Activated gamma-delta T cell treated with Interleukin-2 at 50 U/mL for 16 hours (primary cell): ENCODE results near the gene ZC3H14.
"Not testable (repeated sequence)": the region's sequence is repeated elsewhere in the genome, so short reads cannot be mapped to it uniquely, and the experiment has no call there.

Experiments
- DNase-seq: peaks from one replicate; pipeline ENCODE4 v3.0.0-alpha.2; 2020

Gene ZC3H14, protein sequence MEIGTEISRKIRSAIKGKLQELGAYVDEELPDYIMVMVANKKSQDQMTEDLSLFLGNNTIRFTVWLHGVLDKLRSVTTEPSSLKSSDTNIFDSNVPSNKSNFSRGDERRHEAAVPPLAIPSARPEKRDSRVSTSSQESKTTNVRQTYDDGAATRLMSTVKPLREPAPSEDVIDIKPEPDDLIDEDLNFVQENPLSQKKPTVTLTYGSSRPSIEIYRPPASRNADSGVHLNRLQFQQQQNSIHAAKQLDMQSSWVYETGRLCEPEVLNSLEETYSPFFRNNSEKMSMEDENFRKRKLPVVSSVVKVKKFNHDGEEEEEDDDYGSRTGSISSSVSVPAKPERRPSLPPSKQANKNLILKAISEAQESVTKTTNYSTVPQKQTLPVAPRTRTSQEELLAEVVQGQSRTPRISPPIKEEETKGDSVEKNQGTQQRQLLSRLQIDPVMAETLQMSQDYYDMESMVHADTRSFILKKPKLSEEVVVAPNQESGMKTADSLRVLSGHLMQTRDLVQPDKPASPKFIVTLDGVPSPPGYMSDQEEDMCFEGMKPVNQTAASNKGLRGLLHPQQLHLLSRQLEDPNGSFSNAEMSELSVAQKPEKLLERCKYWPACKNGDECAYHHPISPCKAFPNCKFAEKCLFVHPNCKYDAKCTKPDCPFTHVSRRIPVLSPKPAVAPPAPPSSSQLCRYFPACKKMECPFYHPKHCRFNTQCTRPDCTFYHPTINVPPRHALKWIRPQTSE

GRCh38 chr14:88562831-88563686, at the start of gene ZC3H14:
ZC3H14 (plus strand) TSS chr14:88563037; CDS start chr14:88563134, 97 bp downstream.
- peak; percentile 82 for DNase-seq

- DNase-seq, result no peak
These were observed 47.2 kb upstream of the ZC3H14 start for GRCh38 chr14:88515499-88516221.

DNA sequence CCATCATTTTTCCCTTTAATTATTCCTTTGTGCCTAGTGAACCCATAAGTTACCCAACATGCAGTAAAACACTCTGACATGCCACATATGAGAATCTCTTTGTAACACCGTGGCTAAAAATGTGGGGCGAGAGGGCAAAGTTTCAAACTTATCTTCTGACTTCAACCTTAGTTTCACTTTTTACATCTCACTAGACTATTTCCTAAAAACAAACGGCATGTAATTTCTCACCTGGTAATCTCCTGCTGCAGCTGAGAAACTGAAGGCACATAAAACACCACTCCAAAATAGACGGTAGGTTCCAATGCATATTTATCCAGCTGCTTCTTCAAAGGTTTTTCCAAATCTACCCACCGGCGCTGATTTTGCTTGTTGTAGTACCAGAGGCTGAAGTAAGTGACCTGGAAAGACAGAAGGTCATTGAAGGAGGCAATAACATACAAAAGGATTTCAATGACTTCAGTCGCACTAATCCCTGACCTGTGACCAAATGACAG, 45.9 kb upstream of the ZC3H14 start:
- no peak for DNase-seq

GRCh38 chr14:88518592-88519512, 44.0 kb upstream of the ZC3H14 start:
- DNase-seq, result no peak

- no peak for DNase-seq
These were observed 42.9 kb upstream of the ZC3H14 start for GRCh38 chr14:88519907-88520306.

DNA sequence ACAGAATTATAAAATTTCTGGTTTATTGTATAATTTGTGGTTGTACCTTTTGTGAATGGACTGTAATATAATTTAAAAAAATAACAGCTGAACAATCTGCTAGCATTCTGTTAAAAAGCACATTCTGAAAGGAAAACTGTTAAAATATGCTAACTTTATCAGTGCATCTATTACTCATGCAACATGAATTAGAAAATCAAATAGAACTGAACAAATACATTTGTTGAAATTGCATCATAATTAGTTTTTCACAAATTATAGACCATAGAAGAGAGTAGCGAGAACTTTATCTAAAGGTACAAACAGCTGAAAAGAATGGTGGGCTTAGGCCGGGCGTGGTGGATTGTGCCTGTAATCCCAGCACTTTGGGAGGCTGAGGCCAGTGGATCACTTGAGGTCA, 41.0 kb upstream of the ZC3H14 start:
- DNase-seq, result no peak

DNA sequence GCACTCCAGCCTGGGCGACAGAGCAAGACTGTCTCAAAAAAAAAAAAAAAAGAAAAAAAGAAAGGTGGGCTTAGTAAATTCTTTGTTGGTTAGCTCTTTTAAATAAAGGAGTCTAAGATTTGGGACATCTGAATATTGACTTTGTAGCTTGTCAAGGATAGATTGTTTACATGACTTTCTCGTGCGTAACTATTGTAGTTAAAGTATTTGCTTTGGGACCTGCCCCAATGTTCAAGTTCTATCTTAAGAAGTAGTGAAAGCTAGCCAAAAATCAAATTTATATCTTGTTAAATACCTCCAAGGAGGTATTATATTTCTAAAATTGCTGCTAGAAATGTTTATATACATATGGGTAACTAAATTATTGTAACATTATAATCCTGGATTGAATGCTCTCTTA, 40.4 kb upstream of the ZC3H14 start:
- DNase-seq, result no peak

DNA sequence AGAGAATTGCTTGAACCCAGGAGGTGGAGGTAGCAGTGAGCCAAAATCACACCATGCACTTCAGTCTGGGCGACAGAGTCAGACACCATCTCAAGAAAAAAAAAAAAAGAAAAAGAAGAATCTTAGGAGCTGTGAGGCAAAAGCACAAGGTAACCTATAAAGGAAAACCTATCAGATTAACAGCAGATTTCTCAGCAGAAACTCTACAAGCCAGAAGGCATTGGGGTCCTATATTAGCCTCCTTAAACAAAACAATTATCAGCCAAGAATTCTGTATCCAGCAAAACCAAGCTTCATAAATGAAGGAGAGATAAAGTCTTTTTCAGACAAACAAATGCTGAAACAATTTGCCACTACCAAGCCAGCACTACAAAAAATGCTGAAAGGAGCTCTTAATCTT, 32.9 kb upstream of the ZC3H14 start:
- not testable (repeated sequence) for DNase-seq

- DNase-seq, result no peak
These were observed 29.7 kb upstream of the ZC3H14 start for GRCh38 chr14:88533064-88533602.

- no peak for DNase-seq
These were observed 27.7 kb upstream of the ZC3H14 start for GRCh38 chr14:88535149-88535548.

DNA sequence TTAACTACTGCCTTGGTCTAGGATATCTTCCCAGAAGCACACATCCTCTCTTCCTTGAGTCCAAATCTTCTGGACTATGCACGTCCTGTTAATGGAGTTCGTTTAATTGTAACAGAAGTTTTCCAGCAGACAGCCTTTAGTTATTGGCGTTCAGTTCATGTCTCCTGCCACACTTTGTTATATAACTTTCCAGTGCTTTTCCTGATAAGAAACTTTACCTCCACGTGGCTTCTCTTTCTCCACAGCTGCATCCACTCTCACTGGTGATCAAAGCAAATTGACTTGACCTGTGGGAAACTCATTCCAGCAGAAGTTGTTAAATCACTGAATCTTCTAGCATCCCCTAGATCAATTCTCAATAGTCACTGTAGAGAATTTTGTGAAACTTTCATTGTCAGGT, 27.0 kb upstream of the ZC3H14 start:
- DNase-seq, result no peak

DNA sequence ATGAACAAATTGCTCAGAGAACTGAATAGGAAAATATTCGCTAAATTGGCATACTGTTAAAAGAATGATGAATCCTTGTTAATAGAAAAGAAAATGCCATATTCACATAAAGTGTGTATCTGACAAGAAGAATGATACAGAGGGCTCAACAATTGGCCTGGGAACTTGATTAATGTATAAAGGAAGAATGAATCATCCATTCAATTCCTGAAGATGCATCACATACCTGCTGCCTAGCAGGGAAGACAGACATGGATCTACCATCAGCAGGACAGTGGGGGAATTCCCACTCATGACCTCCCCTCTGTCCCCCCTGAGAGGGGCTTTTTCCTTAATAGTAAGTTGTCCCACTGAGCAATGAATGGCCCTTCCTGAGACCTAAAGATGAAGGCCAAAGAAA, 21.5 kb upstream of the ZC3H14 start:
- no peak for DNase-seq

GRCh38 chr14:88542857-88543795, 19.7 kb upstream of the ZC3H14 start:
- no peak for DNase-seq

- DNase-seq, result no peak
These were observed 17.6 kb upstream of the ZC3H14 start for GRCh38 chr14:88545256-88545655.

DNA sequence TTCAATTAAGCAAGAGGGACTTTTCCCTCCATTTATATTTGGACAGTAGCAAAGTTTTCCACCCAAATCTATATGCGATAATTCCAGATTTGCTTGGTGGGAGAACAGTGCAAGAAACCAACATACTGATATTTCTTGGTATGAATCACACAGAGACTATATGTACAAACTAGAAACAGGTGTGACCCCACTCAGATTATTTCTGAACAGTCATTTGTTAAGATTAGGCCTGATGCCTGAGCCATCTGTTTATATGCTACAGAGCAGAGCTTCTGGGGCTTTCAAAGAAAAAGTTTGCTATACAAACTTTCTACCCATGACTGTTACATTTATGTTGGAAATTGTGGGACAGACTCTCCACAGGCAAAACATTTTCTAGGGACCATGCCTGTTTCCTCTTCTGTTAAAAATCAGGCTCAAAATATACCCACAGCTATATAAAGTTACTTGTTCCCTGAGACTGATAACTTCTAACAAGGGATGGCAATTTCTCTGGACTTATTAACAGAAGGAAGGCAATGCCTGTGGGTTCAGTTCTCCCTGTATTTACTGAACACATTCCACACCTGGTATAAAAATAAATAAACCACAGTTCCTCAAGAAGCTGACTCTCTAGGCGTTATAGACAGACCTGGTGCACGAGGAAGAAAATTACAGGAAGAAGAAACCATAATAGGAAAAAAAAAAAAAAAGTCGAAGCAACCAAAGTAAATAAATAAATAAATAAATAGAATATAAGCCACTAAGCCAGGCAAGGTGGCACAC, 16.0 kb upstream of the ZC3H14 start:
- no peak for DNase-seq

DNA sequence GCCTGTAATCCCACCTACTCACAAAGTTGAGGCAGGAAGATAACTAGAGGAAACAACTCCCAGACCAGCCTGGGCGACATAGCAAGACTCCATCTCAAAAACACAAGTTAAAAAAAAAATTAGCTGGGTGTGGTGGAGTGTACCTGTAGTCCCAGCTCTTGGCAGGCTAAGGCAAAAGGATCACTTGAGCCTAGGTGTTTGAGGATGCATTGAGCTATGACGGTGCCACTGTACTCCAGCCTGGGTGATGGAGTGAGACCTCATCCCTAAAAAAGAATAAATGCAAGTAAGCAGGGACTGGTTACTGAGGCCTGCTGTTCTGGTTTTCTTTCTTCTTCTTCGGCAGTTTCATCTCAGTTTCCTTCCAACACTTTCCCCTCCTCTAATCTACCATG, 15.5 kb upstream of the ZC3H14 start:
- DNase-seq, result no peak

DNA sequence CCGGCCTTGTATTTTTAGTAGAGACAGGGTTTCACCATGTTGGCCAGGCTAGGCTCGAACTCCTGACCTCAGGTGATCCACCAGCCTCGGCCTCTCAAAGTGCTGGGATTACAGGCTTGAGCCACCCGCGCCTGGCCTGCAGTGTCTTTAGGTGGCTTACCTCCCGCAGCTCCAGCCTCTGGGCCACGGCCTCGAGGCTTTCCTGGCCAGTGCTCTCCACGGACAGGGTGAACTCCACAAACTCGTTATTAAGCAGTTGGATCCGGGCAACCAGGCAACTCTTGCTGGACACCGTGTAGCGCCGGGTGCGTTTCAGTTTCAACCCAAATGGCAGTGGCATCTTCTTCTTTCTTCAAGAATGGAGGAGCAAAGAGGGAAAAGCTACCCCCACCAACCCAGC, 12.8 kb upstream of the ZC3H14 start:
- DNase-seq, result no peak

- peak; percentile 21 for DNase-seq
These were observed 11.6 kb upstream of the ZC3H14 start for GRCh38 chr14:88551094-88551870.
